H1 (cell line): ENCODE results near the gene BMP2. TPM values are rescaled to one million over a fixed set of nuclear protein-coding genes. Genes with fewer than 3 reads are reported as not detected.

Experiments
- CHD7 ChIP-seq: fragments of 300-600 bp; sonication (generic); IDR thresholded peaks from 2 replicates; pipeline ENCODE4 v1.7.1; 2012; ENCODE audit warnings: low read length, moderate library complexity, mild to moderate bottlenecking, inconsistent platforms; ENCODE audit not compliant: insufficient replicate concordance
- polyA plus RNA-seq, 7 experiments: library from polyadenylated mRNA; depleted of rRNA in 3 of 7; stranded (reverse) in 5 of 7; unstranded in 2 of 7; fragments of >200 nt in 5 of 7; fragments of 200-250 nt in 2 of 7; gene quantifications; 1 replicate in 5 of 7; 2 replicates in 1 of 7; 4 replicates in 1 of 7; pipeline versions ENCODE4 v1.2.1 to v1.2.3, GENCODE V29; 2011 to 2013; ENCODE audit warnings: missing spikeins in 2 of 7, mixed read lengths in 2 of 7
- total RNA-seq: library from RNA; stranded (reverse); fragmentation: NEBNext Ultra II Directional; extraction: Animal tissue kit (Norgen Biotek cat#: 25700); gene quantifications from 2 replicates; pipeline ENCODE4 v1.2.1, GENCODE V29; 2021

The BMP2 gene
- total and polyA plus RNA-seq, 2 of the 8 experiments (the other 6 are each of a cell fraction or from before 2014, with no cell fraction given): 1.8 to 3.6 TPM

GRCh38 chr20:6739406-6739805 lies 28.1 kb upstream of the BMP2 start (continued):
- no peak for TF ChIP-seq CHD7
